Measurements from ENCODE around the gene CCNJL. TPM values are rescaled to one million over a fixed set of nuclear protein-coding genes. Genes with fewer than 3 reads are reported as not detected.

CCNJL gene
- total and polyA plus RNA-seq, 2 of the 8 experiments (the other 6 are each of a cell fraction or from before 2014, with no cell fraction given) = 34.6 to 44.7 TPM

DNA sequence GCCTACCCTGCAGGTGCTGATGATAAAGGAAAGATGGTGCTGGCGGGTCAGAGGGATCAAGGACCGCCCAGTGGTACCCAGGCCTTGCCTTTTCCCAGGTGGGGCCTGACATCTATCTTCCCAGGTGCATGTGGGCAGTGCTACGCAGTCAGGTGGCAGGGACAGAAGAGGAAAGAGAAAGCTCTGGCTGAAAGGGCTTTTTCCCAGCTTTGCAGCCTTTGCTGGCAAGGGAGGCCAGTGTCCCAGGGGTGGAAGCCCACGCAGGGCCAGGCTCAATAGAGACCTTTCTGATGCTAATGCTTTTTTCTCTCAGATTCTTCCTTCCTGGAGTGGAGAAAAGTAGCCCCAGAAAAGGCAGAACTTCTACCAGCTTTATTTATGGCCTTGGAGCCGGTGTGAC, 46.3 kb downstream of the CCNJL start (continued):
- TF ChIP-seq, protein P1, sequence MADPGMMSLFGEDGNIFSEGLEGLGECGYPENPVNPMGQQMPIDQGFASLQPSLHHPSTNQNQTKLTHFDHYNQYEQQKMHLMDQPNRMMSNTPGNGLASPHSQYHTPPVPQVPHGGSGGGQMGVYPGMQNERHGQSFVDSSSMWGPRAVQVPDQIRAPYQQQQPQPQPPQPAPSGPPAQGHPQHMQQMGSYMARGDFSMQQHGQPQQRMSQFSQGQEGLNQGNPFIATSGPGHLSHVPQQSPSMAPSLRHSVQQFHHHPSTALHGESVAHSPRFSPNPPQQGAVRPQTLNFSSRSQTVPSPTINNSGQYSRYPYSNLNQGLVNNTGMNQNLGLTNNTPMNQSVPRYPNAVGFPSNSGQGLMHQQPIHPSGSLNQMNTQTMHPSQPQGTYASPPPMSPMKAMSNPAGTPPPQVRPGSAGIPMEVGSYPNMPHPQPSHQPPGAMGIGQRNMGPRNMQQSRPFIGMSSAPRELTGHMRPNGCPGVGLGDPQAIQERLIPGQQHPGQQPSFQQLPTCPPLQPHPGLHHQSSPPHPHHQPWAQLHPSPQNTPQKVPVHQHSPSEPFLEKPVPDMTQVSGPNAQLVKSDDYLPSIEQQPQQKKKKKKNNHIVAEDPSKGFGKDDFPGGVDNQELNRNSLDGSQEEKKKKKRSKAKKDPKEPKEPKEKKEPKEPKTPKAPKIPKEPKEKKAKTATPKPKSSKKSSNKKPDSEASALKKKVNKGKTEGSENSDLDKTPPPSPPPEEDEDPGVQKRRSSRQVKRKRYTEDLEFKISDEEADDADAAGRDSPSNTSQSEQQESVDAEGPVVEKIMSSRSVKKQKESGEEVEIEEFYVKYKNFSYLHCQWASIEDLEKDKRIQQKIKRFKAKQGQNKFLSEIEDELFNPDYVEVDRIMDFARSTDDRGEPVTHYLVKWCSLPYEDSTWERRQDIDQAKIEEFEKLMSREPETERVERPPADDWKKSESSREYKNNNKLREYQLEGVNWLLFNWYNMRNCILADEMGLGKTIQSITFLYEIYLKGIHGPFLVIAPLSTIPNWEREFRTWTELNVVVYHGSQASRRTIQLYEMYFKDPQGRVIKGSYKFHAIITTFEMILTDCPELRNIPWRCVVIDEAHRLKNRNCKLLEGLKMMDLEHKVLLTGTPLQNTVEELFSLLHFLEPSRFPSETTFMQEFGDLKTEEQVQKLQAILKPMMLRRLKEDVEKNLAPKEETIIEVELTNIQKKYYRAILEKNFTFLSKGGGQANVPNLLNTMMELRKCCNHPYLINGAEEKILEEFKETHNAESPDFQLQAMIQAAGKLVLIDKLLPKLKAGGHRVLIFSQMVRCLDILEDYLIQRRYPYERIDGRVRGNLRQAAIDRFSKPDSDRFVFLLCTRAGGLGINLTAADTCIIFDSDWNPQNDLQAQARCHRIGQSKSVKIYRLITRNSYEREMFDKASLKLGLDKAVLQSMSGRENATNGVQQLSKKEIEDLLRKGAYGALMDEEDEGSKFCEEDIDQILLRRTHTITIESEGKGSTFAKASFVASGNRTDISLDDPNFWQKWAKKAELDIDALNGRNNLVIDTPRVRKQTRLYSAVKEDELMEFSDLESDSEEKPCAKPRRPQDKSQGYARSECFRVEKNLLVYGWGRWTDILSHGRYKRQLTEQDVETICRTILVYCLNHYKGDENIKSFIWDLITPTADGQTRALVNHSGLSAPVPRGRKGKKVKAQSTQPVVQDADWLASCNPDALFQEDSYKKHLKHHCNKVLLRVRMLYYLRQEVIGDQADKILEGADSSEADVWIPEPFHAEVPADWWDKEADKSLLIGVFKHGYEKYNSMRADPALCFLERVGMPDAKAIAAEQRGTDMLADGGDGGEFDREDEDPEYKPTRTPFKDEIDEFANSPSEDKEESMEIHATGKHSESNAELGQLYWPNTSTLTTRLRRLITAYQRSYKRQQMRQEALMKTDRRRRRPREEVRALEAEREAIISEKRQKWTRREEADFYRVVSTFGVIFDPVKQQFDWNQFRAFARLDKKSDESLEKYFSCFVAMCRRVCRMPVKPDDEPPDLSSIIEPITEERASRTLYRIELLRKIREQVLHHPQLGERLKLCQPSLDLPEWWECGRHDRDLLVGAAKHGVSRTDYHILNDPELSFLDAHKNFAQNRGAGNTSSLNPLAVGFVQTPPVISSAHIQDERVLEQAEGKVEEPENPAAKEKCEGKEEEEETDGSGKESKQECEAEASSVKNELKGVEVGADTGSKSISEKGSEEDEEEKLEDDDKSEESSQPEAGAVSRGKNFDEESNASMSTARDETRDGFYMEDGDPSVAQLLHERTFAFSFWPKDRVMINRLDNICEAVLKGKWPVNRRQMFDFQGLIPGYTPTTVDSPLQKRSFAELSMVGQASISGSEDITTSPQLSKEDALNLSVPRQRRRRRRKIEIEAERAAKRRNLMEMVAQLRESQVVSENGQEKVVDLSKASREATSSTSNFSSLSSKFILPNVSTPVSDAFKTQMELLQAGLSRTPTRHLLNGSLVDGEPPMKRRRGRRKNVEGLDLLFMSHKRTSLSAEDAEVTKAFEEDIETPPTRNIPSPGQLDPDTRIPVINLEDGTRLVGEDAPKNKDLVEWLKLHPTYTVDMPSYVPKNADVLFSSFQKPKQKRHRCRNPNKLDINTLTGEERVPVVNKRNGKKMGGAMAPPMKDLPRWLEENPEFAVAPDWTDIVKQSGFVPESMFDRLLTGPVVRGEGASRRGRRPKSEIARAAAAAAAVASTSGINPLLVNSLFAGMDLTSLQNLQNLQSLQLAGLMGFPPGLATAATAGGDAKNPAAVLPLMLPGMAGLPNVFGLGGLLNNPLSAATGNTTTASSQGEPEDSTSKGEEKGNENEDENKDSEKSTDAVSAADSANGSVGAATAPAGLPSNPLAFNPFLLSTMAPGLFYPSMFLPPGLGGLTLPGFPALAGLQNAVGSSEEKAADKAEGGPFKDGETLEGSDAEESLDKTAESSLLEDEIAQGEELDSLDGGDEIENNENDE (IDR thresholded peaks at IDR 0.05; ENCODE audit: insufficient replicate concordance, low read length) = no peak
- TF ChIP-seq POU5F1 (IDR thresholded peaks at IDR 0.05; ENCODE audit: low read depth, low read length) (peak; percentile 40; the same call in 1 of the 2 replicates), TEAD4 (IDR thresholded peaks at IDR 0.05; ENCODE audit: low read depth, low read length) (no peak), SAP30 (IDR thresholded peaks at IDR 0.05; ENCODE audit: insufficient read depth, insufficient replicate concordance, low read length) (no peak), TBP (IDR thresholded peaks at IDR 0.05; ENCODE audit: low read depth, low read length) (no peak), KDM1A (IDR thresholded peaks at IDR 0.05; ENCODE audit: borderline replicate concordance, low read length) (no peak), RNF2 (IDR thresholded peaks at IDR 0.05; ENCODE audit: borderline replicate concordance, low read depth, low read length, missing control alignments, poor library complexity, severe bottlenecking) (no peak), CTBP2 (IDR thresholded peaks at IDR 0.05; ENCODE audit: borderline replicate concordance, insufficient read depth, insufficient read length, low read length) (peak; percentile 67), HDAC2 (IDR thresholded peaks at IDR 0.05; ENCODE audit: borderline replicate concordance in 1 of 2, low read depth in 2 of 2, low read length in 2 of 2) (peak; percentile 56 to 99), MAFK (IDR thresholded peaks at IDR 0.05; ENCODE audit: low read depth, low read length) (no peak)

Measured in H1 (cell line).